ENCODE data around the gene NUP107.

Gene NUP107

DNA sequence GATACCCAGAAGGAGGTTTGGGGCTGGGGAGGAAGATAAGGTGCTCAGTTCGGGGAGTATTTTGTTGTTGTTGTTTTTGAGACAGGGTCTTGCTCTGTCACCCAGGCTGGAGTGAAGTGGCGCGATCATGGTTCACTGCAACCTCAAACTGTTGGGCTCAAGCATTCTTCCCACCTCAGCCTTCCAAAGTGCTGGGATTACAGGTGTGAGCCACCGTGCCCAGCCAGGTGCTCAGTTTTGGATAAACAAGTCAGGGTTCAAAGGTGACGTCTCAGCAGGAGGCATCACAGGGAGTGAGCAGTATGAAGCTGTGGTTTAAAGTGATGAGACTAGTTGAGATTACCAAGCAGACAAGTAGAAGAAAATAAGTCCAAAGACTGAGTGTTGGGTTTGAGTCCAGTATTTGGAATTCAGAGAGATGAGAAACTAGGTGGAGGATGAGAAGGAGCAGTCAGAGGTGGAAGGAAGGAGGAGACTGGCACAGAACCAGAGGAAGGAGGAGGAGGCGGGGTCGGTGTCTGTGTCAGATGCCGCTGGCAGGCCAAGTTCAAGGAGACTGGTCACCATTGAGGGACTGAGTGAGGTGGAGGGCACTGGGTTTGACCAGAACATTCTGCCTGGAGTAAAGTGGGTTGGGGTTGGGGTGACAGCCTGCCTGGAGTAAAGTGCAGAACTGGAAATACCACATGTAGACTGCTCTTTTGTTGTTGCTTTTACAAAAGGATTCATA, 75.3 kb downstream of the NUP107 start:
- no peak overlapping the region for H3K27ac ChIP-seq (ENCODE audit: poor library complexity, severe bottlenecking)
- no peak for TF ChIP-seq CTCF (IDR thresholded peaks at IDR 0.05; ENCODE audit: poor library complexity, severe bottlenecking)

GRCh38 chr12:68762691-68763090, 75.9 kb downstream of the NUP107 start:
- no peak for DNase-seq (ENCODE audit: low spot score)
- H3K36me3 ChIP-seq (ENCODE audit: low read depth): peaks cover 38% of the 10 kb centered on the region
- H3K27ac ChIP-seq (ENCODE audit: poor library complexity, severe bottlenecking): no peak overlapping the region
- no peaks in the 10 kb centered on the region for H3K4me1 ChIP-seq (ENCODE audit: insufficient read depth, poor library complexity, severe bottlenecking)
- H3K4me3 ChIP-seq (ENCODE audit: severe bottlenecking): no peak overlapping the region
- no peaks in the 10 kb centered on the region for H3K27me3 ChIP-seq (ENCODE audit: insufficient read depth, poor library complexity, severe bottlenecking)
- no peaks in the 10 kb centered on the region for H3K9me3 ChIP-seq (ENCODE audit: severe bottlenecking)
- no peak for ATAC-seq (ENCODE audit: low read depth)
- no peak for TF ChIP-seq CTCF (IDR thresholded peaks at IDR 0.05; ENCODE audit: poor library complexity, severe bottlenecking)

More for the DNA sequence above, 75.3 kb downstream of the NUP107 start:
- Histone ChIP-seq H3K4me1 (ENCODE audit: insufficient read depth, poor library complexity, severe bottlenecking) (no peaks in the 10 kb centered on the region), H3K4me3 (ENCODE audit: severe bottlenecking) (no peak overlapping the region), H3K9me3 (ENCODE audit: severe bottlenecking) (no peaks in the 10 kb centered on the region), H3K36me3 (ENCODE audit: low read depth) (peaks cover 43% of the 10 kb centered on the region), H3K27me3 (ENCODE audit: insufficient read depth, poor library complexity, severe bottlenecking) (no peaks in the 10 kb centered on the region)
- DNase-seq (ENCODE audit: low spot score): no peak
- ATAC-seq (ENCODE audit: low read depth): no peak

DNA sequence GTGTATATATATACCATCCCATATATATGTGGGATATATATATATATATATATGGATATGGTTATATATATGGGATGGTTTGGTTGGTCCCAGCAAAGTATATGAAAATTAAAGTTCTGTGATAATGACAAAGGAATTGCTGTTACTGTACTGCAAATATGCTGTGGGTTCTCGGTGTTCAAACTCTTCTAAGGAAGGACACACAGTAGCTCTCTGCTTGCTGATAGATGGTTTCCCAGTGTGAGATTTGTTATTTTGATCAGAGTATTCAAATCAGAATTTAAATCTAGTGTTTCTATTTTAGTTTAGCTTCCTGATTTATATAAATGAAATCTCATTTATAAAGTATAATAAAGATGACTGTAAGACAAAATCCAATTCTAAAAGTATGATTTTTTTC, 78.9 kb downstream of the NUP107 start:
- ATAC-seq (ENCODE audit: low read depth): no peak
- H3K27ac ChIP-seq (ENCODE audit: poor library complexity, severe bottlenecking): no peak overlapping the region
- H3K9me3 ChIP-seq (ENCODE audit: severe bottlenecking): no peaks in the 10 kb centered on the region
- TF ChIP-seq CTCF (IDR thresholded peaks at IDR 0.05; ENCODE audit: poor library complexity, severe bottlenecking): no peak
- H3K4me1 ChIP-seq (ENCODE audit: insufficient read depth, poor library complexity, severe bottlenecking): no peaks in the 10 kb centered on the region
- no peak overlapping the region for H3K4me3 ChIP-seq (ENCODE audit: severe bottlenecking)
- H3K27me3 ChIP-seq (ENCODE audit: insufficient read depth, poor library complexity, severe bottlenecking): no peaks in the 10 kb centered on the region
- no peak for DNase-seq (ENCODE audit: low spot score)
- H3K36me3 ChIP-seq (ENCODE audit: low read depth): peaks cover 18% of the 10 kb centered on the region

- H3K4me1 ChIP-seq (ENCODE audit: insufficient read depth, poor library complexity, severe bottlenecking): no peaks in the 10 kb centered on the region
- peaks cover 14% of the 10 kb centered on the region for H3K36me3 ChIP-seq (ENCODE audit: low read depth)
- no peak for TF ChIP-seq CTCF (IDR thresholded peaks at IDR 0.05; ENCODE audit: poor library complexity, severe bottlenecking)
- H3K9me3 ChIP-seq (ENCODE audit: severe bottlenecking): no peaks in the 10 kb centered on the region
- H3K27ac ChIP-seq (ENCODE audit: poor library complexity, severe bottlenecking): no peak overlapping the region
- no peak for DNase-seq (ENCODE audit: low spot score)
- ATAC-seq (ENCODE audit: low read depth): no peak
- H3K27me3 ChIP-seq (ENCODE audit: insufficient read depth, poor library complexity, severe bottlenecking): no peaks in the 10 kb centered on the region
- no peak overlapping the region for H3K4me3 ChIP-seq (ENCODE audit: severe bottlenecking)
These were observed 79.9 kb downstream of the NUP107 start for GRCh38 chr12:68766646-68767045.

- no peak for DNase-seq (ENCODE audit: low spot score)
- H3K4me1 ChIP-seq (ENCODE audit: insufficient read depth, poor library complexity, severe bottlenecking): no peaks in the 10 kb centered on the region
These were observed 80.4 kb downstream of the NUP107 start for GRCh38 chr12:68767191-68767590.

More at GRCh38 chr12:68767191-68767590, 80.4 kb downstream of the NUP107 start:
- Histone ChIP-seq H3K27ac (ENCODE audit: poor library complexity, severe bottlenecking) (no peak overlapping the region), H3K9me3 (ENCODE audit: severe bottlenecking) (no peaks in the 10 kb centered on the region), H3K4me3 (ENCODE audit: severe bottlenecking) (no peak overlapping the region), H3K36me3 (ENCODE audit: low read depth) (peaks cover 14% of the 10 kb centered on the region), H3K27me3 (ENCODE audit: insufficient read depth, poor library complexity, severe bottlenecking) (no peaks in the 10 kb centered on the region)
- ATAC-seq (ENCODE audit: low read depth): no peak
- no peak for TF ChIP-seq CTCF (IDR thresholded peaks at IDR 0.05; ENCODE audit: poor library complexity, severe bottlenecking)
